Activated CD8-positive, alpha-beta T cell treated with anti-CD3 and anti-CD28 coated beads for 36 hours (primary cell): Measurements from ENCODE around the gene PPP6R1. TPM values are rescaled to one million over a fixed set of nuclear protein-coding genes. Genes with fewer than 3 reads are reported as not detected.

Experiments used
- ATAC-seq: fragments of 200-7000 bp; cut with Tn5 transposase; one replicate; pipeline ENCODE4 v1.10.0; 2021; ENCODE audit warnings: mild to moderate bottlenecking, moderate library complexity
- CTCF ChIA-PET: fragments of 350-600 bp; sonication (Branson Sonifier 250); formaldehyde crosslinking; loops from one replicate; lab custom pipeline; 2021; ENCODE audit warnings: antibody characterized with exemption; lab: Charles Lee
- POLR2A ChIA-PET: fragments of 350-600 bp; sonication (Branson Sonifier 250); formaldehyde crosslinking; loops from one replicate; lab custom pipeline; 2021; ENCODE audit warnings: antibody characterized with exemption; lab: Charles Lee
- DNase-seq: peaks from one replicate; pipeline ENCODE4 v3.0.0-alpha.2; 2020
- H3K27ac Mint-ChIP-seq: one replicate; pipeline ENCODE4 v1.8.0; 2021; ENCODE audit warnings: mild to moderate bottlenecking, mixed read lengths
- H3K27me3 Mint-ChIP-seq: one replicate; pipeline ENCODE4 v1.8.0; 2021; ENCODE audit warnings: mixed read lengths
- H3K36me3 Mint-ChIP-seq: one replicate; pipeline ENCODE4 v1.8.0; 2021; ENCODE audit warnings: low read depth, mixed read lengths
- H3K4me1 Mint-ChIP-seq: one replicate; pipeline ENCODE4 v1.8.0; 2021; ENCODE audit warnings: low read depth, mixed read lengths
- H3K4me3 Mint-ChIP-seq: one replicate; pipeline ENCODE4 v1.8.0; 2021; ENCODE audit warnings: mild to moderate bottlenecking, moderate library complexity, mixed read lengths
- H3K9me3 Mint-ChIP-seq: one replicate; pipeline ENCODE4 v1.8.0; 2021; ENCODE audit warnings: mixed read lengths
- CTCF ChIP-seq: fragments of 200-600 bp; IDR thresholded peaks from one replicate; pipeline ENCODE4 v1.8.0; 2022; ENCODE audit warnings: antibody characterized with exemption, mild to moderate bottlenecking
- intact Hi-C: fragments of 100-400 bp; cut with micrococcal nuclease; formaldehyde crosslinking; loops from one replicate; pipeline ENCODE4 v1.10.0; 2022
- total RNA-seq, 2 experiments: library from RNA; stranded (reverse); gene quantifications; one replicate each; pipeline ENCODE4 v1.2.3, GENCODE V29; 2021

PPP6R1 gene
- total RNA-seq, 2 experiments from 2014 or later: 197 to 207 TPM

GRCh38 chr19:55224038-55224665, 34.7 kb downstream of the PPP6R1 start:
- intact Hi-C loops: no loop called here
- Mint-ChIP-seq H3K27me3 (no peaks in the 10 kb centered on the region), H3K9me3 (peaks cover 10% of the 10 kb centered on the region), H3K4me3 (no peak overlapping the region), H3K36me3 (peaks cover 26% of the 10 kb centered on the region), H3K27ac (no peak overlapping the region), H3K4me1 (peaks cover 2% of the 10 kb centered on the region)
- POLR2A ChIA-PET: interaction anchor here (0.7 kb wide), 1 partner anchor 36 kb away, joined by 3 read pairs; no protein-coding TSS in a partner anchor
- DNase-seq (no peak), ATAC-seq (no peak)
- no peak for TF ChIP-seq CTCF
- CTCF ChIA-PET: no interaction called here

- Mint-ChIP-seq H3K36me3 (peaks cover 25% of the 10 kb centered on the region), H3K4me1 (peaks cover 2% of the 10 kb centered on the region), H3K27ac (no peak overlapping the region), H3K27me3 (no peaks in the 10 kb centered on the region), H3K9me3 (peaks cover 10% of the 10 kb centered on the region), H3K4me3 (no peak overlapping the region)
- intact Hi-C loops: no loop called here
- ChIA-PET CTCF (no interaction called here), POLR2A (interaction anchor here (0.7 kb wide), 1 partner anchor 36 kb away, joined by 3 read pairs; no protein-coding TSS in a partner anchor)
- TF ChIP-seq CTCF: no peak
- ATAC-seq (no peak), DNase-seq (no peak)
Observed at GRCh38 chr19:55223291-55224037, 35.4 kb downstream of the PPP6R1 start.

DNA sequence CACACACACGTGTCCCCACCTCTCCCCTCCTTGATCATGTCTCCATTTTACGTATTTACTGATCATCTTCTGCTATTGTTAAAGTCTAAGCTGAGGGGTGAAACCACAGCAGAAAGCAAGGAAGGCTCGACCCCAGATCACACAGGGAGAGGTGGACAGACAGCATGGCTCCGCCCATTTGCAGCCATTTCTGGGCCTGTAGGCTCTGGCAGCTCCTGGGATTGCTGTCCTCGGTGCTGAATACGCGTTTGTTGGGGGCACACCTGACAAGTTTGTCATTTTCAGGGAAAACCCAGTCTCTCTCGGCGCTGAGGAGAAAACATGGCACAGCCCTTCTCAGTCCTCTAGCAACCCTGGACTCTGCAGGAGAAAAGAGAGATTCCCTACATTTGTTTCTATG, 38.3 kb downstream of the PPP6R1 start:
- no peak for ATAC-seq
- peaks cover 6% of the 10 kb centered on the region for H3K27me3 Mint-ChIP-seq
- CTCF ChIA-PET: no interaction called here

DNA sequence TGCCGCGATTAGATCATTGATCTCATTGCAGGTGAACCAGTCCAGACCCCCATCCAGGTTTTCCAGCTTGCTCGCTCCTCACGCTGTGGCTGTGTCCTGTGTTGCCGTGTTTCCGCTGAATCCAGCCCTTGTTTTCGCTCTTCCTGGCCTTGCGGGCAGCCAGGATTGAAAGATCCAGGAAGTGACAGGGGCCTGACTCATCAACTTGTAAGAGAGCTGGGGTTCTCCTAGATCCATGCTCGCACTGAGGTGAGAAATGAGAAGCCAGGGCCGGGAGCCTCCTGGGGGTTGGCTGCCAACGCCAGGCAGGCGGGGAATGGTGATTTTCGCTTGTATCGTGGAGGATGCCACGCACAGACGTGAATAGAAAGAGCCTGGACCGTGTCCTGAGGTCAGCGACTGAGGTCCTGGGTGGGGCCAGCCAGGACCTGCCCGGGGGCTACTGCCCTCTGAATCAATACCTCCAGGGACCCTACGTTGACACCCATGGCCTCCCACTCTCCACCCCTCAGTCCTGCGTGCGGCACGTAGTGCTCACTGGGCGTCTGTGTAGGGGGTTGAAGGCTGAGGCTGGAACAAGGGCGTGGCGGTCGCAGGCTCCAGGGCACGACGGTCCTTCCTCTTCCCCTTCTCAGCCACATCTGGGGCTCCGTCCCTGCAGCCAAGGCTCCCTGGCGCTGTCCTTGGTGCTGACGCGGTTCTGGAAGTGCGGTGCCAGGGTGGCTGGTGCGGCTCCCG, 42.2 kb downstream of the PPP6R1 start:
- peaks cover 17% of the 10 kb centered on the region for H3K27me3 Mint-ChIP-seq
- POLR2A ChIA-PET: interaction anchor here (1.1 to 1.3 kb wide), 3 partner anchors 18 to 168 kb away, joined by 3 to 4 read pairs (median 3); partner anchors contain the start of gene TMEM238
- peaks cover 18% of the 10 kb centered on the region for H3K9me3 Mint-ChIP-seq

More for the DNA sequence above, 38.3 kb downstream of the PPP6R1 start:
- Mint-ChIP-seq H3K4me3 (no peak overlapping the region), H3K4me1 (peaks cover 16% of the 10 kb centered on the region), H3K27ac (no peak overlapping the region), H3K9me3 (peaks cover 10% of the 10 kb centered on the region), H3K36me3 (peaks cover 17% of the 10 kb centered on the region)
- intact Hi-C loops: no loop called here
- no peak for TF ChIP-seq CTCF
- no peak for DNase-seq
- POLR2A ChIA-PET: interaction anchor here (0.9 to 1.3 kb wide), 3 partner anchors 8 to 28 kb away, joined by 3 to 4 read pairs (median 3); partner anchors contain the start of gene TMEM86B

More for the DNA sequence above, 42.2 kb downstream of the PPP6R1 start:
- peaks cover 16% of the 10 kb centered on the region for H3K36me3 Mint-ChIP-seq
- intact Hi-C loops: no loop called here
- TF ChIP-seq CTCF: no peak
- peak overlapping the region; percentile 16 for H3K4me3 Mint-ChIP-seq
- ATAC-seq (peak; percentile 84), DNase-seq (peak; percentile 76)
- peaks cover 16% of the 10 kb centered on the region for H3K4me1 Mint-ChIP-seq
- CTCF ChIA-PET: interaction anchor here (0.6 kb wide), 1 partner anchor 13 kb away, joined by 3 read pairs; no protein-coding TSS in a partner anchor
- no peak overlapping the region for H3K27ac Mint-ChIP-seq
